Measurements from ENCODE around the gene MIS18A.

DNA sequence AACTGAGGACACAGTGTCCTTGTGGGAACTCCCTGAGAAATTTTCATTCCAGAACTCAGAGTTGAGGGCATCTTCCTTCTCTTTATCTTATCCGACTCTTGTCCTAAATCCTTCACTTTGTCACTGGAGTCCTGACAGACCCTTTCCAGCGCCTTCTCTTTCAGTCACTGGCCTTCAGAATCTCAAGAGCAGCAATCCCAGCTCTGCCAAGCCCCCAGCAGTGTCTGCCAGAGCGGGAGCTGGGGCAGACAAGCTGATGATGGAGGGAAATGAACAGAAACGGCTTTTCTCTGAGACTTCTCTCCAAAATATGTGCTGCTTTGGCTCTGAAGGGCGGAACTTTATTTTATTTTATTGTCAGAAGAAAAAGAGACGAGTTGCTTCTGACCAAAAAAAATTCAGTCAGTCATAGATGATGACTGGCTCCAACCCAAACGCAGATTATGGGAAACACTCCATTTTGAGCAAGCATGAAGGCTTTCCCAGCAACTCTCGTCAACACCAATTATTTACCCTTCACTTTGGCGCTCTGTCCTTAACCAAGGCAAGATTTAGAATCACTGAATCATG, 32.2 kb downstream of the MIS18A start:
- TF ChIP-seq, protein P1, sequence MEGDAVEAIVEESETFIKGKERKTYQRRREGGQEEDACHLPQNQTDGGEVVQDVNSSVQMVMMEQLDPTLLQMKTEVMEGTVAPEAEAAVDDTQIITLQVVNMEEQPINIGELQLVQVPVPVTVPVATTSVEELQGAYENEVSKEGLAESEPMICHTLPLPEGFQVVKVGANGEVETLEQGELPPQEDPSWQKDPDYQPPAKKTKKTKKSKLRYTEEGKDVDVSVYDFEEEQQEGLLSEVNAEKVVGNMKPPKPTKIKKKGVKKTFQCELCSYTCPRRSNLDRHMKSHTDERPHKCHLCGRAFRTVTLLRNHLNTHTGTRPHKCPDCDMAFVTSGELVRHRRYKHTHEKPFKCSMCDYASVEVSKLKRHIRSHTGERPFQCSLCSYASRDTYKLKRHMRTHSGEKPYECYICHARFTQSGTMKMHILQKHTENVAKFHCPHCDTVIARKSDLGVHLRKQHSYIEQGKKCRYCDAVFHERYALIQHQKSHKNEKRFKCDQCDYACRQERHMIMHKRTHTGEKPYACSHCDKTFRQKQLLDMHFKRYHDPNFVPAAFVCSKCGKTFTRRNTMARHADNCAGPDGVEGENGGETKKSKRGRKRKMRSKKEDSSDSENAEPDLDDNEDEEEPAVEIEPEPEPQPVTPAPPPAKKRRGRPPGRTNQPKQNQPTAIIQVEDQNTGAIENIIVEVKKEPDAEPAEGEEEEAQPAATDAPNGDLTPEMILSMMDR (IDR thresholded peaks at IDR 0.05), result no peak
- TF ChIP-seq POLR2A (IDR thresholded peaks at IDR 0.05), result no peak
